H1 (cell line): ENCODE measurements around the gene CHMP6. TPM values are rescaled to one million over a fixed set of nuclear protein-coding genes. Genes with fewer than 3 reads are reported as not detected.

Source experiments
- BACH1 ChIP-seq: IDR thresholded peaks from 2 replicates; pipeline ENCODE4 v1.6.1; 2012; ENCODE audit warnings: low read length, improper control_type of control experiment
- CBX8 ChIP-seq: fragments of 300-800, 300-1000 bp; sonication (generic); IDR thresholded peaks from 2 replicates; pipeline ENCODE4 v1.7.1; 2016; ENCODE audit warnings: low read depth, low read length, borderline replicate concordance
- CEBPB ChIP-seq: IDR thresholded peaks from 2 replicates; pipeline ENCODE4 v1.6.1; 2012; ENCODE audit warnings: low read depth, low read length
- GABPA ChIP-seq: IDR thresholded peaks from 2 replicates; pipeline ENCODE4 v1.6.1; 2011; ENCODE audit warnings: mild to moderate bottlenecking, low read length, moderate library complexity, borderline replicate concordance; ENCODE audit not compliant: insufficient read depth
- GTF2F1 ChIP-seq: IDR thresholded peaks from 2 replicates; pipeline ENCODE4 v1.6.1; 2012; ENCODE audit warnings: low read depth, low read length, improper control_type of control experiment, borderline replicate concordance
- JUND ChIP-seq: IDR thresholded peaks from 2 replicates; pipeline ENCODE4 v1.6.1; 2011; ENCODE audit warnings: mild to moderate bottlenecking, improper control_type of control experiment, low read length
- KDM1A ChIP-seq: fragments of 200-600, 300-600 bp; sonication (generic); IDR thresholded peaks from 2 replicates; pipeline ENCODE4 v1.7.1; 2016; ENCODE audit warnings: mild to moderate bottlenecking, low read length, borderline replicate concordance
- PHF8 ChIP-seq: fragments of 200-600 bp; sonication (generic); conservative IDR thresholded peaks from 2 replicates; pipeline ENCODE4 v1.7.1; 2012; ENCODE audit warnings: low read depth, mild to moderate bottlenecking, inconsistent platforms, low read length, moderate library complexity
- POLR2AphosphoS5 ChIP-seq: IDR thresholded peaks from 2 replicates; pipeline ENCODE4 v1.6.1; 2011; ENCODE audit warnings: low read depth, low read length
- RBBP5 ChIP-seq: IDR thresholded peaks from 2 replicates; pipeline ENCODE4 v1.7.1; 2012; ENCODE audit warnings: low read depth, mild to moderate bottlenecking, inconsistent platforms, low read length, moderate library complexity, borderline replicate concordance
- RNF2 ChIP-seq: fragments of 200-900, 300-1000 bp; sonication (generic); IDR thresholded peaks from 2 replicates; pipeline ENCODE4 v1.7.1; 2016; ENCODE audit warnings: borderline replicate concordance, low read depth, mild to moderate bottlenecking, antibody characterized with exemption, low read length; ENCODE audit not compliant: poor library complexity, severe bottlenecking; ENCODE audit errors: missing control alignments
- SP4 ChIP-seq: IDR thresholded peaks from 2 replicates; pipeline ENCODE4 v1.6.1; 2012; ENCODE audit warnings: low read length, inconsistent platforms
- TAF1 ChIP-seq: IDR thresholded peaks from 2 replicates; pipeline ENCODE4 v1.6.1; 2011; ENCODE audit warnings: mild to moderate bottlenecking, low read depth, low read length
- TCF12 ChIP-seq: IDR thresholded peaks from 2 replicates; pipeline ENCODE4 v1.6.1; 2011; ENCODE audit warnings: low read depth, mild to moderate bottlenecking, low read length
- TEAD4 ChIP-seq: IDR thresholded peaks from 2 replicates; pipeline ENCODE4 v1.6.1; 2012; ENCODE audit warnings: low read depth, low read length, inconsistent platforms, mixed read lengths
- YY1 ChIP-seq: IDR thresholded peaks from 2 replicates; pipeline ENCODE4 v1.6.1; 2011; ENCODE audit warnings: low read depth, mild to moderate bottlenecking, low read length
- polyA plus RNA-seq, 7 experiments: library from polyadenylated mRNA; depleted of rRNA in 3 of 7; stranded (reverse) in 5 of 7; unstranded in 2 of 7; fragments of >200 nt in 5 of 7; fragments of 200-250 nt in 2 of 7; gene quantifications; 1 replicate in 5 of 7; 2 replicates in 1 of 7; 4 replicates in 1 of 7; pipeline versions ENCODE4 v1.2.1 to v1.2.3, GENCODE V29; 2011 to 2013; ENCODE audit warnings: missing spikeins in 2 of 7, mixed read lengths in 2 of 7
- total RNA-seq: library from RNA; stranded (reverse); fragmentation: NEBNext Ultra II Directional; extraction: Animal tissue kit (Norgen Biotek cat#: 25700); gene quantifications from 2 replicates; pipeline ENCODE4 v1.2.1, GENCODE V29; 2021
- TF ChIP-seq, protein P1 (sequence below), 3 experiments: IDR thresholded peaks; 1 replicate in 2 of 3; 2 replicates in 1 of 3; pipeline versions ENCODE4 v1.5.1 to v1.6.1; 2011; ENCODE audit warnings: low read length in 3 of 3, mild to moderate bottlenecking in 3 of 3, inconsistent platforms in 2 of 3, low read depth in 1 of 3, moderate library complexity in 1 of 3; ENCODE audit not compliant: insufficient read depth in 1 of 3; ENCODE audit errors: control extremely low read depth in 1 of 3

The CHMP6 gene
- total and polyA plus RNA-seq, 2 of the 8 experiments (the other 6 are each of a cell fraction or from before 2014, with no cell fraction given), result 15.7 to 24.3 TPM

DNA sequence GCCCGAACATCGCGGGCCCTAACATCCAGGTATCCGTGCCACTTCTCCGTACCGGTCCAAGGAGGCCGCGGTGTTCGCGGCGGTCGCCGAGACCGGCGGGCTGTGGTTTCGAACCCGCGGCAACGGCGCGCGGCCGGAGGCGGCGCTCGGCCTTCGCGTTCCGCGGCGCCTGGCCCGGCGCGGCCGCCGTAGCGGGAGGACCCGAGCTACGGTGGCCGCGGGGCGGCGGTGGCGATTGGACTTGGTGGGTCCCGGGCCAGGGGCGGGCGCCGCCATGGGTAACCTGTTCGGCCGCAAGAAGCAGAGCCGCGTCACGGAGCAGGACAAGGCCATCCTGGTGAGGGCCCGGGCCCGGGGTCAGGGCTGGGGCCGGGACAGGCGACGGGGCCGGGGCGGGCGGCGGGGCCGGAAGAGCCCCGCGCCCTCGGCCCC is at the start of gene CHMP6 (continued):
- TF ChIP-seq RNF2, result no peak
- TF ChIP-seq, protein P1, sequence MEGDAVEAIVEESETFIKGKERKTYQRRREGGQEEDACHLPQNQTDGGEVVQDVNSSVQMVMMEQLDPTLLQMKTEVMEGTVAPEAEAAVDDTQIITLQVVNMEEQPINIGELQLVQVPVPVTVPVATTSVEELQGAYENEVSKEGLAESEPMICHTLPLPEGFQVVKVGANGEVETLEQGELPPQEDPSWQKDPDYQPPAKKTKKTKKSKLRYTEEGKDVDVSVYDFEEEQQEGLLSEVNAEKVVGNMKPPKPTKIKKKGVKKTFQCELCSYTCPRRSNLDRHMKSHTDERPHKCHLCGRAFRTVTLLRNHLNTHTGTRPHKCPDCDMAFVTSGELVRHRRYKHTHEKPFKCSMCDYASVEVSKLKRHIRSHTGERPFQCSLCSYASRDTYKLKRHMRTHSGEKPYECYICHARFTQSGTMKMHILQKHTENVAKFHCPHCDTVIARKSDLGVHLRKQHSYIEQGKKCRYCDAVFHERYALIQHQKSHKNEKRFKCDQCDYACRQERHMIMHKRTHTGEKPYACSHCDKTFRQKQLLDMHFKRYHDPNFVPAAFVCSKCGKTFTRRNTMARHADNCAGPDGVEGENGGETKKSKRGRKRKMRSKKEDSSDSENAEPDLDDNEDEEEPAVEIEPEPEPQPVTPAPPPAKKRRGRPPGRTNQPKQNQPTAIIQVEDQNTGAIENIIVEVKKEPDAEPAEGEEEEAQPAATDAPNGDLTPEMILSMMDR (IDR thresholded peaks at IDR 0.05; ENCODE audit: control extremely low read depth in 1 of 3, insufficient read depth in 1 of 3, low read depth in 1 of 3, low read length in 3 of 3), result peak; percentile 6 to 44 (median 14); a peak in 3 of 4 replicates
- peak; percentile 39; the same call in 1 of the 2 replicates for TF ChIP-seq KDM1A
- no peak for TF ChIP-seq TEAD4
- no peak for TF ChIP-seq SP4
- 0 out of 2 replicates have a peak, but pooled peaks have one; percentile 23 for TF ChIP-seq RBBP5
- TF ChIP-seq TAF1, result 0 out of 2 replicates have a peak, but pooled peaks have one; percentile 21
- TF ChIP-seq CEBPB, result peak; percentile 39; the same call in 1 of the 2 replicates
- 0 out of 2 replicates have a peak, but pooled peaks have one; percentile 19 for TF ChIP-seq BACH1
- TF ChIP-seq POLR2AphosphoS5, result no peak
- TF ChIP-seq YY1, result peak; percentile 82; the same call in 1 of the 2 replicates
- TF ChIP-seq CBX8, result no peak
- peak; percentile 36; the same call in 1 of the 2 replicates for TF ChIP-seq TCF12
- TF ChIP-seq PHF8, result peak; percentile 43; the same call in 1 of the 2 replicates
- TF ChIP-seq GABPA, result peak; percentile 62; the same call in 1 of the 2 replicates
- no peak for TF ChIP-seq JUND
- TF ChIP-seq GTF2F1, result 0 out of 2 replicates have a peak, but pooled peaks have one; percentile 46
